HFF-Myc (cell line): ENCODE data around the gene VAV1.
"Not testable (repeated sequence)": the region's sequence is repeated elsewhere in the genome, so short reads cannot be mapped to it uniquely, and the experiment has no call there.

Experiments used
- DNase-seq: peaks from one replicate; pipeline ENCODE4 v3.0.0-alpha.2; 2011; ENCODE audit warnings: low read depth; ENCODE audit errors: extremely low read depth
- H3K4me3 ChIP-seq: replicated peaks from 2 replicates; pipeline ENCODE4 v1.5.1; 2011; ENCODE audit warnings: low read depth, mild to moderate bottlenecking, control low read depth, low read length
- TF ChIP-seq, protein P1 (sequence below): IDR thresholded peaks from 2 replicates; pipeline ENCODE4 v1.5.1; 2012; ENCODE audit warnings: mild to moderate bottlenecking, low read depth, low read length, control low read depth; ENCODE audit errors: missing control alignments

VAV1 gene

DNA sequence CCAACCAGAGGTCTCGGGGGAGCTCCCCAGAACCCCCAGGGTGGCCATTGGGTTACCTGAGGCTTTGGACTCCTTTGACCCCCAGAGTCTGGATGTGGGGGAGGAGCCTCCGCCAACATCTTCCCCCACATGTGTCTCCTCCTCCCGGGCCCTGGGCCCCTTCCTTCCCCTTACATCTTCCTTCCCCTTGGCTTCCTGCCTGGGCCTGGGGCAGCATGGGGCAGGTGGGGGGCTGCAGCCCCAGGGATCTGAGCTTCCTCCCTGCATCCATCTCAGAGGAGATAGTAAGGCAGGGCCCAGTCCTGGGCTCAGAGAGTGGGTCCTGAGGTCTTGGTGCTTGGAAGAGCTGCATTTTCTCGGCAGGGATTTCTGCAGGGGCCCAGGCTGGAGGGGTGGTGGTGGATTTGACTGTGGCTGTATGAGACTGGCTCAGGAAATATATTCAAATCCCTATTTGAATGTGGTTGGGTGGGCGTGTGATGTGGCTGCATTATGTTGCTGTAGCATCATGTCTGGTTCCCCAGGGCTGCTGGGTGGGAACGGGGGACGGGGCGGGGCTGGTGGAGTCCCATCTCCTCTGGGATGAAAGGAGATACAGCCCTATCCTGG lies 919 bp downstream of the VAV1 start:
- TF ChIP-seq, protein P1, sequence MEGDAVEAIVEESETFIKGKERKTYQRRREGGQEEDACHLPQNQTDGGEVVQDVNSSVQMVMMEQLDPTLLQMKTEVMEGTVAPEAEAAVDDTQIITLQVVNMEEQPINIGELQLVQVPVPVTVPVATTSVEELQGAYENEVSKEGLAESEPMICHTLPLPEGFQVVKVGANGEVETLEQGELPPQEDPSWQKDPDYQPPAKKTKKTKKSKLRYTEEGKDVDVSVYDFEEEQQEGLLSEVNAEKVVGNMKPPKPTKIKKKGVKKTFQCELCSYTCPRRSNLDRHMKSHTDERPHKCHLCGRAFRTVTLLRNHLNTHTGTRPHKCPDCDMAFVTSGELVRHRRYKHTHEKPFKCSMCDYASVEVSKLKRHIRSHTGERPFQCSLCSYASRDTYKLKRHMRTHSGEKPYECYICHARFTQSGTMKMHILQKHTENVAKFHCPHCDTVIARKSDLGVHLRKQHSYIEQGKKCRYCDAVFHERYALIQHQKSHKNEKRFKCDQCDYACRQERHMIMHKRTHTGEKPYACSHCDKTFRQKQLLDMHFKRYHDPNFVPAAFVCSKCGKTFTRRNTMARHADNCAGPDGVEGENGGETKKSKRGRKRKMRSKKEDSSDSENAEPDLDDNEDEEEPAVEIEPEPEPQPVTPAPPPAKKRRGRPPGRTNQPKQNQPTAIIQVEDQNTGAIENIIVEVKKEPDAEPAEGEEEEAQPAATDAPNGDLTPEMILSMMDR, result no peak
- no peak for DNase-seq
- no peak overlapping the region for H3K4me3 ChIP-seq

DNA sequence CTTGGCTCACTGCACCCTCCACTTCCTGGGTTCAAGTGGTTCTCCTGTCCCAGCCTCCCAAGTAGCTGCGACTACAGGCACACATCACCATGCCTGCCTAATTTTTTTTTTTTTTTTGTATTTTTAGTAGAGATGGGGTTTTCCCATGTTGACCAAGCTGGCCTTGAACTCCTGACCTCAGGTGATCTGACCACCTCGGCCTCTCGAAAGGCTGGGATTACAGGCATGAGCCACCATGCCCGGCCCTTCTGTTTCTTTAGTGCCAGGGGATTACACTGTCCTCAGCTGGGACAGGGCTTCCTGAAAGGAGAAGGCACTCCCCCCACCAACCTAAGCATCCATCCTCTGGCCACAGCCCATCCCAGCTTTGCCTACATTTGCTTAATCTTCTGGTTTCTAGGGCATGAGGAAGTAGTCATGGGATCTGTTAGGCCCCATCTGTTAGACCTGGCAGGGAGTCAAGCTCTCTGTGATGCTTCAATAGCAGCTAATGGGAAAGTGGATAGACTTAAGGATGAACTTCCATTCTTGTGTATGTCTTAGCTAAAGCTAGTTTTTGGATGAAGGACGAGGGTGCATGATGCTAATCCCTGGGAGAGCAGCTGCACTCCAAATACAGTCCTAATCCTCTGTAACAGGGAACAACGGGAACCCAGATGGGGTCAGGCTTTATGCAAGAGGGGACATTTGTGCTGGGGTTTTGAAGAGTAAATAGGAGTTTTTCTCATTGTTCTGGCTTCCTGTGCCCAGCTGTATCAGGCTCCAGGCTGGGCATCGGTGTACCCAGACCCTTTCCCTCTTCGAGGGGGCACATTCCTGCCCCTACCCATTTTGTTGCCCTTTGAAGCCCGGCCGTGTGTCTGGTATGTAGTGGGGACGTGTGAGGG lies 2.6 kb downstream of the VAV1 start:
- no peak overlapping the region for H3K4me3 ChIP-seq
- no peak for DNase-seq
- TF ChIP-seq, protein P1, result no peak

DNA sequence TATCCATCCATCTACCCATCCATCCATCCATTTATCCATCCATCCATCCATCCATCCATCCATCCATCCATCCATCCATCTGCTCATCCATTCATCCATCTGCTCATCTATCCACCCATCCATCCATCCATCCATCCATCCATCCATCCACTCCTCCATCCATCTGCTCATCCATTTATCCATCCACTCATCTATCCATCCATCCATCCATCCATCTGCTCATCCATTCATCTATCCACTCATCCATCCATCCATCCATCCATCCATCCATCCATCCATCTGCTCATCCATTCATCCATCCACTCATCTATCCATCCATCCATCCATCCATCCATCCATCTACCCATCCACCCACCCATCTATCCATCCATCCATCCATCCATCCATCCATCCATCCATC lies 3.5 kb downstream of the VAV1 start:
- not testable (repeated sequence) for H3K4me3 ChIP-seq

DNA sequence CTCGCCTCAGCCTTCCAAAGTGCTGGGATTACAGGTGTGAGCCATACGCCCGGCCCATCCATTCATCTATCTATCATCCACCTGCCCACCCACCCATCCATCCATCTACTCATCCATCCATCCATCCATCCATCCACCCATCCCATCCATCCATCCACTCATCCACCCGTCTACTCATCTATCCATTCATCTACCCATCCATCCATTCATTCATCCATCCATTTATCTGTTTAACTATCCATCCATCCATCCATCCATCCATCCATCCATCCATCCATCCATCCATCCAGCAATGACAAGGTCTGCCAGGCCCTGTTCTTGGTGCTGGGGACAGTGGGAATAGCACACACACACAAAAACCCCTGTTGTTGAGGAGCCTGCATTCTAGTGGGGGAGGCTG lies 4.5 kb downstream of the VAV1 start:
- H3K4me3 ChIP-seq, result no peak overlapping the region
- no peak for DNase-seq
- TF ChIP-seq, protein P1, result no peak

More for the DNA sequence above, 3.5 kb downstream of the VAV1 start:
- not testable (repeated sequence) for DNase-seq

DNA sequence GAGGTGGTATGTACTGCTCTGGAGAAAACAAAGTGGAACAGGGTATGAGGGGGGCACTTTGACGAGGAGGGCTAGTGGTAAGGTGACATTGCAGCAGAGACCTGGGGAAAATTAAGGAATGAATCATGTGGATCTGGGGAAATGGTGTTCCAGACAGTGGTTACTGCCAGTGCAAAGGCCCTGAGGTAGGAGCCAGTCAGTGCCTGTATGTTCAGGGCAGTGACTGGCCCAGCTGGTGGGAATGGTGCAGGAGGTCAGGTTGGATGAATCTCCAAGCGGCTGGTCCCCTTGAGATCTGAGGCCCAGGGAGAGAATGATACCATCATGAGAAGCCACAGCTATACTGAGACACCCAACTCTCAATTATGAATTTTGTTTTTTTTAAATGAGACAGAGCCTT lies 4.9 kb downstream of the VAV1 start:
- TF ChIP-seq, protein P1, result no peak
- DNase-seq, result no peak
- H3K4me3 ChIP-seq, result no peak overlapping the region

DNA sequence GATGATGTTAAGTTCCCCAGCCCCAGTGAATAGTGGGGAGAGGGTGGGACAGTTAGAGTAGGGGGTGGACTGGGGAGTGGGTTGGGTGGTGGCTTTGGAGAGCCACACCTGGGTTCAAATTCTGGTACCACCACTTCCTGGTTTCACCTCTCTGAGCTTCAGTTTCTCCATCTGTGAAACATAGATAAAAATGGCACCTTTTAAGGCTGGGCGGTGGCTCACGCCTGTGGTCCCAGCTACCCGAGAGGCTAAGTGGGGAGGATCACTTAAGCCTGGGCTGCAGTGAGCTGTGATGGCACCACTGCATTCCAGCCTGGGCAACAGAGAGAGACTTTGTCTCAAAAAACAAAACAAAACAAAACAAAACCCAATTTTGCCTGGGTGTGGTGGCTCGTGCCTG lies 5.9 kb downstream of the VAV1 start:
- no peak for DNase-seq
- TF ChIP-seq, protein P1, result no peak
- no peak overlapping the region for H3K4me3 ChIP-seq

DNA sequence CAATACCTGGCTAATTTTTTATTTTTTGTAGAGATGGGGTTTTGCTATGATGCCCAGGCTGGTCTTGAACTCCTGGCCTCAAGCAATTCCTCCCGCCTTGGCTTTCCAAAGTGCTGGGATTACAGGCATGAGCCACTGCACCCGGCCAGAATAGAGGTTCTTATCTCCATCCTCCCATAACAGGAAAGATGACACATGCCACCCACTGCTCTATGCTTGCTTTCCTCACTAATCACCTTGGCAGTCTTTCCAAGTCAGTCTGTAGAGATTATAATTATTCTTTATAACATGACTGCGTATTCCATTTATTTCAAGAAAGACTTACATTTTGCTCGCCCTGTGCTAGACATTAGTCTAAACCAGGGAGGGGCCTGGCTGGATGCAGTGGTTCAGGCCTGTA lies 6.7 kb downstream of the VAV1 start:
- no peak overlapping the region for H3K4me3 ChIP-seq
- DNase-seq, result no peak
- TF ChIP-seq, protein P1, result no peak
